ENCODE results near the gene RNF217.

The RNF217 gene

GRCh38 chr6:125048274-125048673 lies 86.0 kb downstream of the RNF217 start:
- Histone ChIP-seq H3K4me1 (ENCODE audit: low read depth, poor library complexity, severe bottlenecking) (no peaks in the 10 kb centered on the region), H3K9ac (no peak overlapping the region), H3K27me3 (ENCODE audit: insufficient read depth, low read depth) (no peaks in the 10 kb centered on the region), H4K20me1 (ENCODE audit: insufficient read depth) (no peaks in the 10 kb centered on the region), H3K4me2 (no peak overlapping the region), H3K27ac (no peak overlapping the region), H3K79me2 (ENCODE audit: insufficient read depth, low read depth) (no peaks in the 10 kb centered on the region), H3K4me3 (IDR thresholded peaks at IDR 0.05; ENCODE audit: insufficient read depth, low read depth, low read length) (no peak overlapping the region), H2AFZ (ENCODE audit: low read depth) (no peak overlapping the region), H3K36me3 (ENCODE audit: insufficient read depth) (no peaks in the 10 kb centered on the region)
- TF ChIP-seq CTCF (conservative IDR thresholded peaks at IDR 0.05; ENCODE audit: low read depth, low read length), result no peak

GRCh38 chr6:125050663-125051318 lies 88.6 kb downstream of the RNF217 start:
- H3K36me3 ChIP-seq (ENCODE audit: insufficient read depth), result no peaks in the 10 kb centered on the region
- H3K4me2 ChIP-seq, result no peak overlapping the region

GRCh38 chr6:125053809-125054208 lies 91.6 kb downstream of the RNF217 start:
- no peaks in the 10 kb centered on the region for H3K27me3 ChIP-seq (ENCODE audit: insufficient read depth, low read depth)
- H3K36me3 ChIP-seq (ENCODE audit: insufficient read depth), result no peaks in the 10 kb centered on the region
- no peaks in the 10 kb centered on the region for H3K79me2 ChIP-seq (ENCODE audit: insufficient read depth, low read depth)
- no peak overlapping the region for H3K27ac ChIP-seq
- H3K4me3 ChIP-seq (IDR thresholded peaks at IDR 0.05; ENCODE audit: insufficient read depth, low read depth, low read length), result no peak overlapping the region
- H3K9ac ChIP-seq, result no peak overlapping the region
- H4K20me1 ChIP-seq (ENCODE audit: insufficient read depth), result no peaks in the 10 kb centered on the region
- TF ChIP-seq CTCF (conservative IDR thresholded peaks at IDR 0.05; ENCODE audit: low read depth, low read length), result no peak
- H2AFZ ChIP-seq (ENCODE audit: low read depth), result no peak overlapping the region
- H3K4me1 ChIP-seq (ENCODE audit: low read depth, poor library complexity, severe bottlenecking), result no peaks in the 10 kb centered on the region
- no peak overlapping the region for H3K4me2 ChIP-seq

More at GRCh38 chr6:125050663-125051318, 88.6 kb downstream of the RNF217 start:
- H3K27ac ChIP-seq, result no peak overlapping the region
- TF ChIP-seq CTCF (conservative IDR thresholded peaks at IDR 0.05; ENCODE audit: low read depth, low read length), result no peak
- no peak overlapping the region for H3K9ac ChIP-seq
- no peaks in the 10 kb centered on the region for H3K4me1 ChIP-seq (ENCODE audit: low read depth, poor library complexity, severe bottlenecking)
- H4K20me1 ChIP-seq (ENCODE audit: insufficient read depth), result no peaks in the 10 kb centered on the region
- H3K4me3 ChIP-seq (IDR thresholded peaks at IDR 0.05; ENCODE audit: insufficient read depth, low read depth, low read length), result no peak overlapping the region
- no peaks in the 10 kb centered on the region for H3K79me2 ChIP-seq (ENCODE audit: insufficient read depth, low read depth)
- no peak overlapping the region for H2AFZ ChIP-seq (ENCODE audit: low read depth)
- no peaks in the 10 kb centered on the region for H3K27me3 ChIP-seq (ENCODE audit: insufficient read depth, low read depth)

- Histone ChIP-seq H3K79me2 (ENCODE audit: insufficient read depth, low read depth) (no peaks in the 10 kb centered on the region), H3K4me1 (ENCODE audit: low read depth, poor library complexity, severe bottlenecking) (no peaks in the 10 kb centered on the region), H3K4me2 (no peak overlapping the region), H4K20me1 (ENCODE audit: insufficient read depth) (no peaks in the 10 kb centered on the region), H2AFZ (ENCODE audit: low read depth) (no peak overlapping the region), H3K27ac (no peak overlapping the region), H3K9ac (no peak overlapping the region), H3K4me3 (IDR thresholded peaks at IDR 0.05; ENCODE audit: insufficient read depth, low read depth, low read length) (no peak overlapping the region), H3K27me3 (ENCODE audit: insufficient read depth, low read depth) (no peaks in the 10 kb centered on the region), H3K36me3 (ENCODE audit: insufficient read depth) (no peaks in the 10 kb centered on the region)
- TF ChIP-seq CTCF (conservative IDR thresholded peaks at IDR 0.05; ENCODE audit: low read depth, low read length), result no peak
These were observed 92.1 kb downstream of the RNF217 start for GRCh38 chr6:125054331-125054730.

Data from KMS-11 (cell line).